HG03432 (cell line): Measurements from ENCODE around the gene EXD3.
"Not testable (repeated sequence)": the region's sequence is repeated elsewhere in the genome, so short reads cannot be mapped to it uniquely, and the experiment has no call there.

ENCODE experiments used
- ATAC-seq: cut with Tn5 transposase; IDR thresholded peaks from one replicate; pipeline ENCODE4 v1.9.1; 2021; ENCODE audit warnings: mild to moderate bottlenecking, moderate library complexity; ENCODE audit not compliant: unreplicated experiment

Gene EXD3

GRCh38 chr9:137381501-137382443 is 41.2 kb downstream of the EXD3 start:
- no peak for ATAC-seq

- no peak for ATAC-seq
These were observed 42.4 kb downstream of the EXD3 start for GRCh38 chr9:137380606-137381005.

- no peak for ATAC-seq
These were observed 42.8 kb downstream of the EXD3 start for GRCh38 chr9:137380171-137380570.

- no peak for ATAC-seq
These were observed 43.2 kb downstream of the EXD3 start for GRCh38 chr9:137379761-137380161.

- not testable (repeated sequence) for ATAC-seq
These were observed 44.1 kb downstream of the EXD3 start for GRCh38 chr9:137378688-137379410.

- ATAC-seq = no peak
These were observed 46.6 kb downstream of the EXD3 start for GRCh38 chr9:137376386-137376785.

GRCh38 chr9:137375321-137376058 is 47.5 kb downstream of the EXD3 start:
- no peak for ATAC-seq

- no peak for ATAC-seq
These were observed 48.7 kb downstream of the EXD3 start for GRCh38 chr9:137374131-137374845.

GRCh38 chr9:137373611-137373980 is 49.4 kb downstream of the EXD3 start:
- ATAC-seq = no peak

- ATAC-seq = no peak
These were observed 50.0 kb downstream of the EXD3 start for GRCh38 chr9:137372693-137373610.

GRCh38 chr9:137371946-137372651 is 50.9 kb downstream of the EXD3 start:
- ATAC-seq = no peak

- ATAC-seq = no peak
These were observed 51.4 kb downstream of the EXD3 start for GRCh38 chr9:137371521-137371941.

GRCh38 chr9:137370865-137371520 is 52.0 kb downstream of the EXD3 start:
- no peak for ATAC-seq

- ATAC-seq = no peak
These were observed 52.8 kb downstream of the EXD3 start for GRCh38 chr9:137369911-137370764.

- no peak for ATAC-seq
These were observed 53.7 kb downstream of the EXD3 start for GRCh38 chr9:137369061-137369787.

GRCh38 chr9:137368431-137369035 is 54.4 kb downstream of the EXD3 start:
- ATAC-seq = no peak
